ENCODE data around the gene ZGPAT.
"Not testable (repeated sequence)": the region's sequence is repeated elsewhere in the genome, so short reads cannot be mapped to it uniquely, and the experiment has no call there.

The ZGPAT gene

GRCh38 chr20:63663332-63664066 lies 44.3 kb upstream of the ZGPAT start:
- Histone ChIP-seq H3K36me3 (ENCODE audit: control insufficient read depth in 5 of 5, insufficient read depth in 5 of 5, low read length in 5 of 5) (peaks cover 0 to 77% (median 65%) of the 10 kb centered on the region in 5 donors), H3K4me1 (ENCODE audit: control insufficient read depth in 5 of 5, insufficient read depth in 5 of 5, low read length in 5 of 5) (peaks cover 6 to 14% (median 13%) of the 10 kb centered on the region in 5 donors), H3K4me3 (ENCODE audit: low read depth in 1 of 5, low read length in 5 of 5) (no peak overlapping the region), H3K27me3 (ENCODE audit: control insufficient read depth in 5 of 5, insufficient read depth in 4 of 5, low read length in 5 of 5) (no peaks in the 10 kb centered on the region), H3K9ac (ENCODE audit: low read length in 5 of 5) (no peak overlapping the region), H3K27ac (ENCODE audit: low read depth, low read length) (no peak overlapping the region), H3K9me3 (ENCODE audit: control insufficient read depth in 5 of 5, low read length in 5 of 5) (no peaks in the 10 kb centered on the region)

- H3K36me3 ChIP-seq (ENCODE audit: control insufficient read depth in 5 of 5, insufficient read depth in 5 of 5, low read length in 5 of 5): peaks cover 0 to 85% (median 69%) of the 10 kb centered on the region in 5 donors
- H3K9ac ChIP-seq (ENCODE audit: low read length in 5 of 5): no peak overlapping the region
- H3K27ac ChIP-seq (ENCODE audit: low read depth, low read length): no peak overlapping the region
These were observed 43.5 kb upstream of the ZGPAT start for GRCh38 chr20:63664143-63664851.

GRCh38 chr20:63664861-63665594 lies 42.8 kb upstream of the ZGPAT start:
- Histone ChIP-seq H3K36me3 (ENCODE audit: control insufficient read depth in 5 of 5, insufficient read depth in 5 of 5, low read length in 5 of 5) (peaks cover 0 to 87% (median 69%) of the 10 kb centered on the region in 5 donors), H3K27ac (ENCODE audit: low read depth, low read length) (no peak overlapping the region), H3K9ac (ENCODE audit: low read length in 5 of 5) (no peak overlapping the region), H3K9me3 (ENCODE audit: control insufficient read depth in 5 of 5, low read length in 5 of 5) (no peaks in the 10 kb centered on the region), H3K27me3 (ENCODE audit: control insufficient read depth in 5 of 5, insufficient read depth in 4 of 5, low read length in 5 of 5) (no peaks in the 10 kb centered on the region), H3K4me1 (ENCODE audit: control insufficient read depth in 5 of 5, insufficient read depth in 5 of 5, low read length in 5 of 5) (no peaks in the 10 kb centered on the region), H3K4me3 (ENCODE audit: low read depth in 1 of 5, low read length in 5 of 5) (no peak overlapping the region)

More at GRCh38 chr20:63664143-63664851, 43.5 kb upstream of the ZGPAT start:
- no peaks in the 10 kb centered on the region for H3K27me3 ChIP-seq (ENCODE audit: control insufficient read depth in 5 of 5, insufficient read depth in 4 of 5, low read length in 5 of 5)
- H3K4me3 ChIP-seq (ENCODE audit: low read depth in 1 of 5, low read length in 5 of 5): no peak overlapping the region
- no peaks in the 10 kb centered on the region for H3K9me3 ChIP-seq (ENCODE audit: control insufficient read depth in 5 of 5, low read length in 5 of 5)
- peaks cover under 1 to 6% (median 5%) of the 10 kb centered on the region in 5 donors for H3K4me1 ChIP-seq (ENCODE audit: control insufficient read depth in 5 of 5, insufficient read depth in 5 of 5, low read length in 5 of 5)

- Histone ChIP-seq H3K27me3 (ENCODE audit: control insufficient read depth in 5 of 5, insufficient read depth in 4 of 5, low read length in 5 of 5) (no peaks in the 10 kb centered on the region), H3K4me3 (ENCODE audit: low read depth in 1 of 5, low read length in 5 of 5) (no peak overlapping the region), H3K9ac (ENCODE audit: low read length in 5 of 5) (no peak overlapping the region), H3K4me1 (ENCODE audit: control insufficient read depth in 5 of 5, insufficient read depth in 5 of 5, low read length in 5 of 5) (no peaks in the 10 kb centered on the region), H3K36me3 (ENCODE audit: control insufficient read depth in 5 of 5, insufficient read depth in 5 of 5, low read length in 5 of 5) (peaks cover 0 to 86% (median 67%) of the 10 kb centered on the region in 5 donors), H3K27ac (ENCODE audit: low read depth, low read length) (no peak overlapping the region), H3K9me3 (ENCODE audit: control insufficient read depth in 5 of 5, low read length in 5 of 5) (no peaks in the 10 kb centered on the region)
These were observed 42.1 kb upstream of the ZGPAT start for GRCh38 chr20:63665708-63666107.

- H3K4me3 ChIP-seq (ENCODE audit: low read depth in 1 of 5, low read length in 5 of 5): no peak overlapping the region
- H3K27ac ChIP-seq (ENCODE audit: low read depth, low read length): no peak overlapping the region
- no peak overlapping the region for H3K9ac ChIP-seq (ENCODE audit: low read length in 5 of 5)
- no peaks in the 10 kb centered on the region for H3K9me3 ChIP-seq (ENCODE audit: control insufficient read depth in 5 of 5, low read length in 5 of 5)
- no peaks in the 10 kb centered on the region for H3K4me1 ChIP-seq (ENCODE audit: control insufficient read depth in 5 of 5, insufficient read depth in 5 of 5, low read length in 5 of 5)
- peaks cover 0 to 77% (median 53%) of the 10 kb centered on the region in 5 donors for H3K36me3 ChIP-seq (ENCODE audit: control insufficient read depth in 5 of 5, insufficient read depth in 5 of 5, low read length in 5 of 5)
- no peaks in the 10 kb centered on the region for H3K27me3 ChIP-seq (ENCODE audit: control insufficient read depth in 5 of 5, insufficient read depth in 4 of 5, low read length in 5 of 5)
These were observed 40.0 kb upstream of the ZGPAT start for GRCh38 chr20:63667858-63668257.

- no peak overlapping the region for H3K27ac ChIP-seq (ENCODE audit: low read depth, low read length)
- peaks cover 0 to 73% (median 48%) of the 10 kb centered on the region in 5 donors for H3K36me3 ChIP-seq (ENCODE audit: control insufficient read depth in 5 of 5, insufficient read depth in 5 of 5, low read length in 5 of 5)
- H3K9me3 ChIP-seq (ENCODE audit: control insufficient read depth in 5 of 5, low read length in 5 of 5): no peaks in the 10 kb centered on the region
These were observed 39.5 kb upstream of the ZGPAT start for GRCh38 chr20:63668351-63668750.

GRCh38 chr20:63671695-63672094 lies 36.1 kb upstream of the ZGPAT start:
- not testable (repeated sequence) for H3K9ac ChIP-seq (ENCODE audit: low read length in 5 of 5); H3K27me3 ChIP-seq (ENCODE audit: control insufficient read depth in 5 of 5, insufficient read depth in 4 of 5, low read length in 5 of 5); H3K4me1 ChIP-seq (ENCODE audit: control insufficient read depth in 5 of 5, insufficient read depth in 5 of 5, low read length in 5 of 5); H3K9me3 ChIP-seq (ENCODE audit: control insufficient read depth in 5 of 5, low read length in 5 of 5); H3K4me3 ChIP-seq (ENCODE audit: low read depth in 1 of 5, low read length in 5 of 5); H3K27ac ChIP-seq (ENCODE audit: low read depth, low read length)
- H3K36me3 ChIP-seq (ENCODE audit: control insufficient read depth in 5 of 5, insufficient read depth in 5 of 5, low read length in 5 of 5): peaks cover 0 to 69% (median 49%) of the 10 kb centered on the region in 5 donors

More at GRCh38 chr20:63668351-63668750, 39.5 kb upstream of the ZGPAT start:
- Histone ChIP-seq H3K4me1 (ENCODE audit: control insufficient read depth in 5 of 5, insufficient read depth in 5 of 5, low read length in 5 of 5) (no peaks in the 10 kb centered on the region), H3K4me3 (ENCODE audit: low read depth in 1 of 5, low read length in 5 of 5) (no peak overlapping the region), H3K27me3 (ENCODE audit: control insufficient read depth in 5 of 5, insufficient read depth in 4 of 5, low read length in 5 of 5) (no peaks in the 10 kb centered on the region), H3K9ac (ENCODE audit: low read length in 5 of 5) (no peak overlapping the region)

- Histone ChIP-seq H3K27me3 (ENCODE audit: control insufficient read depth in 5 of 5, insufficient read depth in 4 of 5, low read length in 5 of 5) (no peaks in the 10 kb centered on the region), H3K9me3 (ENCODE audit: control insufficient read depth in 5 of 5, low read length in 5 of 5) (no peaks in the 10 kb centered on the region), H3K36me3 (ENCODE audit: control insufficient read depth in 5 of 5, insufficient read depth in 5 of 5, low read length in 5 of 5) (peaks cover 0 to 69% (median 46%) of the 10 kb centered on the region in 5 donors), H3K4me1 (ENCODE audit: control insufficient read depth in 5 of 5, insufficient read depth in 5 of 5, low read length in 5 of 5) (no peaks in the 10 kb centered on the region), H3K4me3 (ENCODE audit: low read depth in 1 of 5, low read length in 5 of 5) (no peak overlapping the region), H3K9ac (ENCODE audit: low read length in 5 of 5) (no peak overlapping the region), H3K27ac (ENCODE audit: low read depth, low read length) (no peak overlapping the region)
These were observed 35.2 kb upstream of the ZGPAT start for GRCh38 chr20:63672666-63673065.

GRCh38 chr20:63673951-63674350 lies 33.9 kb upstream of the ZGPAT start:
- no peak overlapping the region for H3K4me3 ChIP-seq (ENCODE audit: low read depth in 1 of 5, low read length in 5 of 5)
- no peak overlapping the region for H3K27ac ChIP-seq (ENCODE audit: low read depth, low read length)
- peaks cover 0 to 69% (median 44%) of the 10 kb centered on the region in 5 donors for H3K36me3 ChIP-seq (ENCODE audit: control insufficient read depth in 5 of 5, insufficient read depth in 5 of 5, low read length in 5 of 5)
- no peaks in the 10 kb centered on the region for H3K9me3 ChIP-seq (ENCODE audit: control insufficient read depth in 5 of 5, low read length in 5 of 5)
- no peak overlapping the region for H3K9ac ChIP-seq (ENCODE audit: low read length in 5 of 5)
- H3K27me3 ChIP-seq (ENCODE audit: control insufficient read depth in 5 of 5, insufficient read depth in 4 of 5, low read length in 5 of 5): no peaks in the 10 kb centered on the region
- H3K4me1 ChIP-seq (ENCODE audit: control insufficient read depth in 5 of 5, insufficient read depth in 5 of 5, low read length in 5 of 5): peaks cover 0 to 4% (median 0%) of the 10 kb centered on the region in 5 donors
